Suprapubic skin (tissue), 4 donors: ENCODE results near the gene SCFD2. TPM values are rescaled to one million over a fixed set of nuclear protein-coding genes. Genes with fewer than 3 reads are reported as not detected.

ENCODE experiments used
- DNase-seq, 2 donors: peaks; one replicate each; pipeline ENCODE4 v3.0.0-alpha.2; 2019; ENCODE audit warnings: low spot score in 2 of 2
- H3K27ac ChIP-seq: fragments of 200-600 bp; sonication (generic); one replicate; pipeline ENCODE4 v1.5.1; 2019
- H3K27me3 ChIP-seq: fragments of 200-600 bp; sonication (generic); one replicate; pipeline ENCODE4 v1.5.1; 2019
- H3K36me3 ChIP-seq: fragments of 200-600 bp; sonication (generic); one replicate; pipeline ENCODE4 v1.5.1; 2019
- H3K4me1 ChIP-seq: fragments of 200-600 bp; sonication (generic); one replicate; pipeline ENCODE4 v1.5.1; 2019
- H3K4me3 ChIP-seq: fragments of 200-600 bp; sonication (generic); one replicate; pipeline ENCODE4 v1.5.1; 2019; ENCODE audit warnings: mild to moderate bottlenecking
- H3K9me3 ChIP-seq: fragments of 200-600 bp; sonication (generic); one replicate; pipeline ENCODE4 v1.5.1; 2019
- CTCF ChIP-seq, 2 donors: fragments of 200-600 bp in 1 of 2; fragments of 450-650 bp in 1 of 2; sonication (generic) in 1 of 2; IDR thresholded peaks; one replicate each; pipeline ENCODE4 v1.5.1; 2016 to 2019; ENCODE audit warnings: antibody characterized with exemption in 2 of 2, mild to moderate bottlenecking in 1 of 2, moderate library complexity in 1 of 2
- EP300 ChIP-seq: sonication (generic); formaldehyde crosslinking; IDR thresholded peaks from one replicate; pipeline ENCODE4 v1.6.1; 2017; ENCODE audit warnings: antibody characterized with exemption
- POLR2A ChIP-seq, 2 donors: fragments of 450-650 bp; IDR thresholded peaks; one replicate each; pipeline ENCODE4 v1.6.1; 2017; ENCODE audit warnings: antibody characterized with exemption in 2 of 2, mild to moderate bottlenecking in 2 of 2, moderate library complexity in 2 of 2
- POLR2AphosphoS5 ChIP-seq, 3 donors: sonication (generic); formaldehyde crosslinking; IDR thresholded peaks; one replicate each; pipeline ENCODE4 v1.6.1; 2017; ENCODE audit warnings: antibody characterized with exemption in 3 of 3
- WGBS: methylation state at CpG from one replicate; pipeline ENCODE4 v1.1.5; 2018; 5-methylcytosine and 5-hydroxymethylcytosine counted together
- total RNA-seq, 4 donors: library from RNA; depleted of rRNA; stranded (reverse); fragments of >200 nt; gene quantifications; one replicate each; pipeline ENCODE4 v1.1.0, GENCODE V29; 2016

The SCFD2 gene
- total RNA-seq, 4 donors from 2014 or later, result 25.5 to 39.5 (median 31.9) TPM

DNA sequence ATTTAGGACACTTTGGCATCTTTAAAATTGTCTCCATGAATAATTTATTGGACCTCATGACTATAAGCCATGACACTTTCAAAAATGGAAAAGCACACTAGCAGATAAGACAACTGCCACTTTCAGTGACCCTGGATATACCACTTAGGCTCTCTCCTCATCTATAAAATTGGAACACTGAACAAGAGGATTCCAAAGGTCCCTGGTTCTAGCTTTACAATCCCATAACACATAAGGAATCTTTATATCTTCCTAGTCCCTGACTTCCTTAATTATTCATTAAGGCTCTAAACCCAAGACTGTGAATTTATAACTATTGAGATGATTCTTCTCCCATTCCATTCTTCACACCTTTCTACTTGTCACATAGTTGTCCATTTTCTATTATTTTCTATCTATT is 190.2 kb downstream of the SCFD2 start:
- H3K36me3 ChIP-seq, result no peaks in the 10 kb centered on the region
- no peak overlapping the region for H3K27ac ChIP-seq
- no peak overlapping the region for H3K4me3 ChIP-seq
- no peaks in the 10 kb centered on the region for H3K9me3 ChIP-seq
- H3K27me3 ChIP-seq, result no peaks in the 10 kb centered on the region
- H3K4me1 ChIP-seq, result no peaks in the 10 kb centered on the region
- no peak for DNase-seq
- TF ChIP-seq POLR2AphosphoS5 (IDR thresholded peaks at IDR 0.05) (no peak), EP300 (no peak), POLR2A (IDR thresholded peaks at IDR 0.05) (no peak), CTCF (IDR thresholded peaks at IDR 0.05) (no peak)

DNA sequence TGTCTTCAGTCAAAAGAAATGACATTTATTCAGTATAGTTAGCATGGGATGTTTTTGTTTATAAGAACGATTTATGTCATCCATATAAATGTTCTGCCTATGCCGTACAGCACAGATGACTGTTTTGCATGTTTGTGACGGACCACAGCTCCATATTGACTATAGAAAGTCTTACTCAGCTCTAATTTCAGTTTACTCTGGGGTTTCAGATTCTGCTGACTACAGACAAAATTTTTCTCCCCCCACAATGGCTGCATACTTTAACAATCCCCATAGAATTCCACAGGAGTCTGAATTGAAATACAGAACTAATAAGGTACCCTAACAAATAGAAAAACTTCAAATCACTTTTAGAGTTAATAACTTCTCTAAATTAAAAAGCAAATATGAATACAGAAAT is 191.0 kb downstream of the SCFD2 start:
- H3K4me3 ChIP-seq, result no peak overlapping the region
- no peak for DNase-seq
- TF ChIP-seq EP300, result no peak
- TF ChIP-seq POLR2A (IDR thresholded peaks at IDR 0.05), result no peak
- TF ChIP-seq CTCF (IDR thresholded peaks at IDR 0.05), result no peak
- TF ChIP-seq POLR2AphosphoS5 (IDR thresholded peaks at IDR 0.05), result no peak
- 88% methylated on average over 3 of the region's 3 CpGs for WGBS
- H3K27me3 ChIP-seq, result no peaks in the 10 kb centered on the region
- no peaks in the 10 kb centered on the region for H3K9me3 ChIP-seq
- no peaks in the 10 kb centered on the region for H3K4me1 ChIP-seq
- H3K36me3 ChIP-seq, result no peaks in the 10 kb centered on the region
- no peak overlapping the region for H3K27ac ChIP-seq

- Histone ChIP-seq H3K9me3 (no peaks in the 10 kb centered on the region), H3K4me3 (no peak overlapping the region), H3K27me3 (no peaks in the 10 kb centered on the region), H3K4me1 (no peaks in the 10 kb centered on the region), H3K27ac (no peak overlapping the region), H3K36me3 (no peaks in the 10 kb centered on the region)
- no peak for TF ChIP-seq POLR2AphosphoS5 (IDR thresholded peaks at IDR 0.05)
- no peak for TF ChIP-seq EP300
- TF ChIP-seq POLR2A (IDR thresholded peaks at IDR 0.05), result no peak
- no peak for TF ChIP-seq CTCF (IDR thresholded peaks at IDR 0.05)
- DNase-seq, result no peak
- WGBS, result 92% methylated on average over 1 of the region's 1 CpG
Observed at GRCh38 chr4:53173576-53173975, 192.3 kb downstream of the SCFD2 start.

- no peaks in the 10 kb centered on the region for H3K27me3 ChIP-seq
- H3K4me3 ChIP-seq, result no peak overlapping the region
- TF ChIP-seq CTCF (IDR thresholded peaks at IDR 0.05), result no peak
- TF ChIP-seq EP300, result no peak
- no peak for TF ChIP-seq POLR2AphosphoS5 (IDR thresholded peaks at IDR 0.05)
- TF ChIP-seq POLR2A (IDR thresholded peaks at IDR 0.05), result no peak
- DNase-seq, result no peak
- no peaks in the 10 kb centered on the region for H3K36me3 ChIP-seq
- no peak overlapping the region for H3K27ac ChIP-seq
- no peaks in the 10 kb centered on the region for H3K9me3 ChIP-seq
- no peaks in the 10 kb centered on the region for H3K4me1 ChIP-seq
- WGBS, result 93% methylated on average over 3 of the region's 3 CpGs
Observed at GRCh38 chr4:53171797-53172196, 194.1 kb downstream of the SCFD2 start.

DNA sequence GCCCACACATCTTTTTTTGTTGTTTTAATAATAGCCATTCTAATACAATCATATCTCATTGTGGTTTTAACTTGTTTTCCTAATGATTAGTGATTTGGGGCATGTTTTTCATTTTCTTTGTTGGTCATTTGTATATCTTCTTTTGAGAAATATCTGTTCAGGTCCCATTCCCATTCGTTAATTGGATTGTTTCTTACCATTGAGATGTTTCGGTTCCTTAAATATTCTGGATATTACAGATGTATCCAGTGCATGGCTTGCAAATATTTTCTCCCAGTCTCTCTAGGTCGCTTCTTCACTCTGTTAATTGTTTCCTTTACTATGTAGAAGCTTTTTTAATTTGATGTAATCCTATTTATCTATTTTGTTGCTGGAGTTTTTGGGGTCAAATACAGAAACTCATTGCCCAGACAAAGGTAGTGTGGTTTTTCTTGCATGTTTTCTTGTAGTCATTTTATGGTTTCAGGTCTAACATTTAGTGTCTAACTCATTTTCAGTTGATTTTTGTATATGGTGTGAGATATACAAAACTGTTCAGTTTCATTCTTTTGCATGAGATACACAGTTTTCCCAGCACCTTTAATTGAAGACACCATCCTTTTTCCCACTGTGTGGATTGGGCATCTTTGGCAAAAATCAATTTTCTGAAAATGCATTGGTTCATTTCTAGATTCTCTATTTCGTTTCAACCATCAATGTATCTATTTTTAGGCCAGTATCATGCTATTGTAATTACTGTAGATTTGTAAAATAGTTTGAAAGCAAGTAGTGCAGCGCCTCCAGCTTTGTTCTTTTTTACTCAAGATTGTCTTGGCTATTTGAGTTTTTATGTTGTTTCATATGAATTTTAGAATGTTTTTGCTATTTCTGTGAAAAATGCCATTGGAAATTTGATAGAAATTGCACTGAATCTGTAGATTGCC is 195.9 kb downstream of the SCFD2 start:
- Histone ChIP-seq H3K27me3 (no peaks in the 10 kb centered on the region), H3K36me3 (no peaks in the 10 kb centered on the region), H3K9me3 (no peaks in the 10 kb centered on the region), H3K4me3 (no peak overlapping the region), H3K27ac (no peak overlapping the region), H3K4me1 (no peaks in the 10 kb centered on the region)
- no peak for TF ChIP-seq CTCF (IDR thresholded peaks at IDR 0.05)
- TF ChIP-seq POLR2AphosphoS5 (IDR thresholded peaks at IDR 0.05), result no peak
- no peak for TF ChIP-seq EP300
- TF ChIP-seq POLR2A (IDR thresholded peaks at IDR 0.05), result no peak
- no peak for DNase-seq
- WGBS, result 91% methylated on average over 5 of the region's 5 CpGs
